ENCODE data around the gene DLG4. TPM values are rescaled to one million over a fixed set of nuclear protein-coding genes. Genes with fewer than 3 reads are reported as not detected.
"Not testable (repeated sequence)": the region's sequence is repeated elsewhere in the genome, so short reads cannot be mapped to it uniquely, and the experiment has no call there.

Gene DLG4
- total and polyA plus RNA-seq, 3 donors from 2014 or later, result 26.3 to 49.8 (median 45.9) TPM

DNA sequence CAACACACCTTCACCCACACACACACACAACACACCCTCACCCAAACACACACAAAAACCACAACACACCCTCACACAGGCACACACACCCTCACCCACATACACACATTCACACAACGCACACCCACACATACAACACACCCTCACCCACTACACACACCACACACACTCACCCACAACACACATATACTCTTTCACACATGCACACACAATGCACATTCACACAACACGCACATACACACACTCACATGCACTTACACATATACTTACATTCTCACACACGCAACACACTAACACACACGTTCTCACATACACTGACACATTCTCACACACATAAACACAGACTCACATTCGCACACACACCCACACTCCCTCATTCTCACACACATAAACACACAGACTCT is 44.3 kb downstream of the DLG4 start:
- no peak overlapping the region for H3K27ac ChIP-seq
- H3K36me3 ChIP-seq (ENCODE audit: low read depth, missing control alignments), result no peaks in the 10 kb centered on the region
- H3K27me3 ChIP-seq, result no peaks in the 10 kb centered on the region
- H3K9me3 ChIP-seq, result no peaks in the 10 kb centered on the region
- intact Hi-C loops (cut with DNase I; ENCODE audit: low total_unique reads), result no loop called here
- DNase-seq, result no peak
- H3K4me3 ChIP-seq, result no peak overlapping the region
- TF ChIP-seq, protein P1, sequence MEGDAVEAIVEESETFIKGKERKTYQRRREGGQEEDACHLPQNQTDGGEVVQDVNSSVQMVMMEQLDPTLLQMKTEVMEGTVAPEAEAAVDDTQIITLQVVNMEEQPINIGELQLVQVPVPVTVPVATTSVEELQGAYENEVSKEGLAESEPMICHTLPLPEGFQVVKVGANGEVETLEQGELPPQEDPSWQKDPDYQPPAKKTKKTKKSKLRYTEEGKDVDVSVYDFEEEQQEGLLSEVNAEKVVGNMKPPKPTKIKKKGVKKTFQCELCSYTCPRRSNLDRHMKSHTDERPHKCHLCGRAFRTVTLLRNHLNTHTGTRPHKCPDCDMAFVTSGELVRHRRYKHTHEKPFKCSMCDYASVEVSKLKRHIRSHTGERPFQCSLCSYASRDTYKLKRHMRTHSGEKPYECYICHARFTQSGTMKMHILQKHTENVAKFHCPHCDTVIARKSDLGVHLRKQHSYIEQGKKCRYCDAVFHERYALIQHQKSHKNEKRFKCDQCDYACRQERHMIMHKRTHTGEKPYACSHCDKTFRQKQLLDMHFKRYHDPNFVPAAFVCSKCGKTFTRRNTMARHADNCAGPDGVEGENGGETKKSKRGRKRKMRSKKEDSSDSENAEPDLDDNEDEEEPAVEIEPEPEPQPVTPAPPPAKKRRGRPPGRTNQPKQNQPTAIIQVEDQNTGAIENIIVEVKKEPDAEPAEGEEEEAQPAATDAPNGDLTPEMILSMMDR (IDR thresholded peaks at IDR 0.05), result no peak
- no peak for TF ChIP-seq POLR2A (IDR thresholded peaks at IDR 0.05)
- peaks cover 12% of the 10 kb centered on the region for H3K4me1 ChIP-seq
- WGBS, 2 donors, result 68 to 73% methylated on average over 5 of the region's 5 CpGs

DNA sequence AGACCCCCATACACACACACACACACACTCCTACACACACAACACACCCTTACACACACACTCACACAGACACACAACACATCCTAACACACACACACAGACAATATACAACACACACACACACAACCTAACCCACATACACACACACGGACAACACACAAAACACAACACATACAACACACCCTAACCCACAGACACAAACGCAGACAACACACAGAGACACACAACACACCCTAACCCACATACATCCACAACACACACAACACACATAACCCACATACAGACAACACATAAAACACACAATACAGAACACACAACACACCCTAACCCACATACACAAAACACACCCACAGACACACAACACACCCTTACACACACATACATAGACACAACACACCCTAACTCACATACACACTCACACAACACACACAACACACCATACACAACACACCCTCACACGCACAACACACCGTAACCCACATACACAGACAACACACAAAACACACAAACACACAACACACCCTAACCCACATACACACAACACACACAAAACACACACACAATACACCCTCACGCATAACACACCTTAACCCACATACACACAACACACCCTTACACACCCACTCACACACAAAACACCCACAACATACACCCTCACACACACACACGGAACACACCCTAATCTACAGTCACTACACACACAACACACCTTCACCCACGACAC is 44.9 kb downstream of the DLG4 start:
- peaks cover 12% of the 10 kb centered on the region for H3K4me1 ChIP-seq
- no peaks in the 10 kb centered on the region for H3K9me3 ChIP-seq
- no peaks in the 10 kb centered on the region for H3K27me3 ChIP-seq
- 60 to 65% methylated on average over 7 of the region's 7 CpGs for WGBS, 2 donors
- TF ChIP-seq, protein P1 (IDR thresholded peaks at IDR 0.05), result no peak
- TF ChIP-seq POLR2A (IDR thresholded peaks at IDR 0.05), result no peak
- no peak overlapping the region for H3K27ac ChIP-seq
- no peak for DNase-seq
- intact Hi-C loops (cut with DNase I; ENCODE audit: low total_unique reads), result no loop called here
- H3K4me3 ChIP-seq, result peak overlapping the region in 1 of 2 donors; percentile 11
- H3K36me3 ChIP-seq (ENCODE audit: low read depth, missing control alignments), result no peaks in the 10 kb centered on the region

DNA sequence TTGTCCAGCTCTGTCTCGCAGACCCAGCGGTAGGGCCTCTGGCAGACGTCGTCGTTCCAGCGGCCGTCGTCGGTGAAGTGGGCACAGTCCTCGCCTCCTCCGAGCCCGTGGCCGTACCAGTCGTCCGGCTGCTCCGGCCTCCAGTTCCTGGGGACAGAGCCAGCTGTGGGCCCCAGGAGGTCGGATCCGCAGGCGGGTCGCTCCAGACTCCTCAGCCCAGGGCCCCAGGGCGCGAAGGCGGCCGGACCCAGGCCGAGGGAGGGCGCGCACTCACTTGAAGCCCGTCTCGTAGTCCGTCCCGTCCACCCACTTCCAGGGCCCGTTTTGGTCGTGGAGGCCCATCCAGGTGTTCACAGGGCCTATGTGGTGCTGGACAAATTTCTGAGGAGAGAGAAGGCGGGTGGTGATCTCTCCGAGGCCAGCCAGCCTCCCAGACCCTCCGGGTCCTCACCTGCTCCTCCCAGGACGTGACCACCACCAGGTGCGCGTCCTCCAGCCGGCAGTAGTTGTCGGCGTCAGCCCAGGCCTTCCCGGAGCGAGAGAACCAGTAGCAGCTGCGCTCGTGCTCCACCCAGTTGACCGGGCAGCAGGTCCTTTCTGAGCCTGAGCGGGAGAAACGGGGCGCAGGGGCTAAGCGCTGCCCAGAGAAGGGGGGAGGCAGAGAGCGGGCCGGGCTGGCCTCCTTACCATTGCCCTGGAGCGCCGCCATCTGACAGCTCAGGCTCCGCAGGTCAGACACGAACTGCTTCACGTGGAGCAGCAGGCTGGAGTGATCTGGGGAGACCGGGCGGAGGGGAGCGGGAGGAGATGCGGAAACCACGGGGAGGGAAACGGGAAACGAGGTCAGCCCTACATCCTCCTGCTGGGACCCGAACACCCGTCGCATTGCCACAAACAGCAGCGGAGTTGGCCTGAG is 45.7 kb downstream of the DLG4 start:
- intact Hi-C loops (cut with DNase I; ENCODE audit: low total_unique reads), result no loop called here

DNA sequence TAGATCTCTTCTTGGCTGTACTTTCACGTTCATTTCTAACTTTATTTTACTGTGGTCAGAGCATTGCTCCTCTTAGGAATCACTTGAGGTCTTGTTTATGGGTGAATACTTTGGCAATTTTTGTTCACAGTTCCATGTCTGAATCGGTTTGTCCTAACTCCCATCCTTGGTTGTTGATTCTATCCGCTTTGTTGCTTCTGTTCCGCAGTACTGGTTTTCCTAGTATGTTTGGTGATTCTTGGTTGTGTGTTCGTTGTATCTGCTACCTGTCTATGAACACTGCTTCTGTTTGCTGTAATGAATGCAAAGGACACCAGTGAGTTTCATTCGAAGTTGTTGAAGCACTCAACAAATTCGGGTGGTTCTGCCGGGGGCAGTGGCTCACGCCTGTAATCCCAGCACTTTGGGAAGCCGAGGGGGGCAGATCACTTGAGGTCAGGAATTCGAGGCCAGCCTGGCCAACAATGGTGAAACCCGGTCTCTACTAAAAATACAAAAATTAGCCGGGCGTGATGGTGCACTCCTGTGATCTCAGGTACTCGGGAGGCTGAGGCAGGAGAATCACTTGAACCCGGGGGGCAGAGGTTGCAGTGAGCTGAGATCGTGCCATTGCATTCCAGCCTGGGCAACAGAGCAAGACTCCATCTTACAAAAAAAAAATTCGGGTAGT is 47.0 kb downstream of the DLG4 start:
- H3K27me3 ChIP-seq; intact Hi-C loops (cut with DNase I; ENCODE audit: low total_unique reads): not testable (repeated sequence)
- 78 to 86% methylated on average over 18 of the region's 18 CpGs for WGBS, 2 donors

More for the DNA sequence above, 45.7 kb downstream of the DLG4 start:
- WGBS, 2 donors, result 42 to 44% methylated on average over 26 to 69 of the region's 69 CpGs
- H3K4me1 ChIP-seq, result peaks cover 12% of the 10 kb centered on the region
- H3K27me3 ChIP-seq, result no peaks in the 10 kb centered on the region
- no peaks in the 10 kb centered on the region for H3K9me3 ChIP-seq
- no peak overlapping the region for H3K27ac ChIP-seq
- TF ChIP-seq POLR2A (IDR thresholded peaks at IDR 0.05), result no peak
- TF ChIP-seq, protein P1 (IDR thresholded peaks at IDR 0.05), result no peak
- DNase-seq, result peak; percentile 85
- no peaks in the 10 kb centered on the region for H3K36me3 ChIP-seq (ENCODE audit: low read depth, missing control alignments)
- H3K4me3 ChIP-seq, result peak overlapping the region in 1 of 2 donors; percentile 11

DNA sequence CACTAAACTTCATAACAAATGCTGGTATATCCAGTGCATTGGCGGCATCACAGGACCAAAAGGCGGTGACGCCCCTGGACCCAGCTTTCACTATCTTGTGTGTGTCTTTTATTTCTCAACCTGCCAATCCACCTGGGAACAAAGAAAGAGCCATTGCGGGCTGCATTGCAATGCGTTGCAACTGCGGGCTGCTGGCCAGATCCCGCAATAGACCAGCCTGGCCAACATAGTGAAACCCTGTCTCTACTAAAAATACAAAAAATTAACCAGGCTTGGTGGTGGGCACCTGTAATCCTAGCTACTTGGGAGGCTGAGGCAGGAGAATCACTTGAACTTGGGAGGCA is 50.1 kb downstream of the DLG4 start:
- intact Hi-C loops (cut with DNase I; ENCODE audit: low total_unique reads); H3K27ac ChIP-seq; DNase-seq; H3K4me3 ChIP-seq; H3K27me3 ChIP-seq; H3K36me3 ChIP-seq (ENCODE audit: low read depth, missing control alignments); H3K4me1 ChIP-seq; H3K9me3 ChIP-seq: not testable (repeated sequence)
- 93 to 97% methylated on average over 7 of the region's 7 CpGs for WGBS, 2 donors

More for the DNA sequence above, 47.0 kb downstream of the DLG4 start:
- H3K4me3 ChIP-seq; H3K4me1 ChIP-seq; H3K36me3 ChIP-seq (ENCODE audit: low read depth, missing control alignments); H3K9me3 ChIP-seq; H3K27ac ChIP-seq; DNase-seq: not testable (repeated sequence)

DNA sequence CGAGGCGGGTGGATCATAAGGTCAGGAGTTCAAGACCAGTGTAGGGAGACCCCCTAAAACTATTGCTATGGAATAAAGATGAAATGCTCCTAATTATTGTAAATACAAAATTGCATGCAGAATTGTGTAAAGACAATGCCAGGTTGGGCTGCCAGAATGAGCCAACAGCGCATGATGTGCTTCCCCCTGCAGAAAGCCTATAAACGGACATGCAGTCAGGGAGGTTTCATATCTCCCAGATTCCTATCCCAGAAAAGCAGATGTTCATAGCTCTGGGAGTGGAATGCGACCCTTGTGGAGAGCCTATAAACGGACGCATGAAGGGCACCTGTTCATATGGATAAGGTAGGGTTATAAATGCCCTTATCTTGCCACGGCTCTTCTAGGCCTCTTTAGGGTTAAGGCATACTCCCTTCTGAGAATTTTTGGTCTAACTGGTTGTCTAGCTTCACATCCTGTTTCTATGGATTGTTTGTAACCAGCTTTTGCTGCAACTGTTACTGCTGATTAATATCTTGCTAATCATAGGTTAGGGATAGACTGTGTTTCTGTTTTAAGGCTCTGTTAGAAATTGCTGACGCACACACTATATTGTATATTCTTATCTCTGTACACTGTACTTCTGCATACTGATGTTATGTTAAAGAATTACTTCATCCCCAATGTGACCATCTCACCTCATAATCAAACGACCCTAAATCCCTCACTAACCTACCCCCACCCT is 50.6 kb downstream of the DLG4 start:
- H3K27me3 ChIP-seq; DNase-seq; H3K4me1 ChIP-seq; intact Hi-C loops (cut with DNase I; ENCODE audit: low total_unique reads); H3K9me3 ChIP-seq; H3K36me3 ChIP-seq (ENCODE audit: low read depth, missing control alignments); H3K4me3 ChIP-seq; H3K27ac ChIP-seq: not testable (repeated sequence)
- 91 to 93% methylated on average over 10 of the region's 10 CpGs for WGBS, 2 donors
